PC-3 (cell line): Measurements from ENCODE around the gene SHPK. TPM values are rescaled to one million over a fixed set of nuclear protein-coding genes. Genes with fewer than 3 reads are reported as not detected.

Experiments
- ATAC-seq: fragments of 200-7000 bp; cut with Tn5 transposase; 2 replicates; pipeline ENCODE4 v1.9.1; 2020; ENCODE audit warnings: mild to moderate bottlenecking, moderate library complexity
- BruUV-seq: library from RNA; stranded (reverse); fragments of 400-500 nt; replicated peaks from 2 replicates; lab custom pipeline; 2021; lab: Mats Ljungman, UMichigan
- CTCF ChIA-PET: fragments of 300-600 bp; sonication (Branson Sonifier 250); formaldehyde crosslinking; loops from one replicate; lab custom pipeline; 2022; ENCODE audit warnings: antibody characterized with exemption; lab: Charles Lee
- POLR2A ChIA-PET: fragments of 300-600 bp; sonication (Branson Sonifier 250); formaldehyde crosslinking; loops from one replicate; lab custom pipeline; 2022; ENCODE audit warnings: antibody characterized with exemption; ENCODE audit not compliant: unreplicated experiment; lab: Charles Lee
- DNase-seq: peaks from one replicate; pipeline ENCODE4 v3.0.0-alpha.2; 2015
- H2AFZ ChIP-seq: fragments of 300-600 bp; sonication (generic); 2 replicates; pipeline ENCODE4 v1.6.0; 2016; ENCODE audit warnings: antibody characterized with exemption, low read length
- H3F3A ChIP-seq: fragments of 300-600 bp; sonication (generic); one replicate; pipeline ENCODE4 v1.6.0; 2017; ENCODE audit warnings: antibody characterized with exemption, low read length, control low read depth, mild to moderate bottlenecking; ENCODE audit not compliant: unreplicated experiment
- H3K27ac ChIP-seq: fragments of 300-600 bp; sonication (generic); 2 replicates; pipeline ENCODE4 v1.5.1; 2016; ENCODE audit warnings: mild to moderate bottlenecking, low read length
- H3K27me3 ChIP-seq: fragments of 300-600 bp; sonication (generic); 2 replicates; pipeline ENCODE4 v1.6.1; 2016; ENCODE audit warnings: low read length, mixed read lengths
- H3K36me3 ChIP-seq: fragments of 300-600 bp; sonication (generic); 2 replicates; pipeline ENCODE4 v1.6.1; 2016; ENCODE audit warnings: low read depth, mixed run types, low read length, mixed read lengths
- H3K4me1 ChIP-seq: fragments of 300-600 bp; sonication (generic); 2 replicates; pipeline ENCODE4 v1.5.1; 2016; ENCODE audit warnings: low read length; ENCODE audit not compliant: insufficient read depth
- H3K4me2 ChIP-seq: fragments of 300-600 bp; sonication (generic); 2 replicates; pipeline ENCODE4 v1.6.0; 2016; ENCODE audit warnings: low read length
- H3K4me3 ChIP-seq: fragments of 300-600 bp; sonication (generic); 2 replicates; pipeline ENCODE4 v1.5.1; 2016; ENCODE audit warnings: mild to moderate bottlenecking, low read length, mixed read lengths
- H3K79me2 ChIP-seq: fragments of 300-600 bp; sonication (generic); 2 replicates; pipeline ENCODE4 v1.6.1; 2017; ENCODE audit warnings: low read length, mixed read lengths
- H3K9ac ChIP-seq: fragments of 300-600 bp; sonication (generic); 2 replicates; pipeline ENCODE4 v1.6.0; 2016; ENCODE audit warnings: mild to moderate bottlenecking, low read length
- H3K9me2 ChIP-seq: fragments of 300-600 bp; sonication (generic); replicated peaks from 2 replicates; pipeline ENCODE4 v1.6.1; 2016; ENCODE audit warnings: mixed run types, low read length, mixed read lengths
- H3K9me3 ChIP-seq: fragments of 300-600 bp; sonication (generic); 2 replicates; pipeline ENCODE4 v1.6.1; 2016; ENCODE audit warnings: low read length, mixed read lengths
- H4K20me1 ChIP-seq: fragments of 300-600 bp; sonication (generic); 2 replicates; pipeline ENCODE4 v1.6.1; 2016; ENCODE audit warnings: low read length, mixed read lengths
- EZH2 ChIP-seq: fragments of 300-600 bp; sonication (generic); IDR thresholded peaks from one replicate; pipeline ENCODE4 v1.6.1; 2017; ENCODE audit warnings: antibody characterized with exemption, mild to moderate bottlenecking, low read length; ENCODE audit not compliant: unreplicated experiment
- EZH2phosphoT487 ChIP-seq: fragments of 300-600 bp; sonication (generic); IDR thresholded peaks from 2 replicates; pipeline ENCODE4 v1.6.1; 2018; ENCODE audit warnings: mild to moderate bottlenecking, antibody characterized with exemption, low read length, borderline replicate concordance
- intact Hi-C: fragments of 100-400 bp; cut with micrococcal nuclease; formaldehyde crosslinking; loops from 2 replicates; pipeline ENCODE4 v1.9.0; 2023
- total RNA-seq: library from RNA; depleted of rRNA; stranded (reverse); fragments of >200 nt; gene quantifications from 2 replicates; pipeline ENCODE4 v1.2.3, GENCODE V29; 2014
- TF ChIP-seq, protein P1 (sequence below): fragments of 300-600 bp; sonication (generic); conservative IDR thresholded peaks from 2 replicates; pipeline ENCODE4 v1.5.1; 2017; ENCODE audit warnings: antibody characterized with exemption, low read depth, mild to moderate bottlenecking, low read length

The SHPK gene
- total RNA-seq, 1 experiment from 2014 or later, result 22.4 TPM

DNA sequence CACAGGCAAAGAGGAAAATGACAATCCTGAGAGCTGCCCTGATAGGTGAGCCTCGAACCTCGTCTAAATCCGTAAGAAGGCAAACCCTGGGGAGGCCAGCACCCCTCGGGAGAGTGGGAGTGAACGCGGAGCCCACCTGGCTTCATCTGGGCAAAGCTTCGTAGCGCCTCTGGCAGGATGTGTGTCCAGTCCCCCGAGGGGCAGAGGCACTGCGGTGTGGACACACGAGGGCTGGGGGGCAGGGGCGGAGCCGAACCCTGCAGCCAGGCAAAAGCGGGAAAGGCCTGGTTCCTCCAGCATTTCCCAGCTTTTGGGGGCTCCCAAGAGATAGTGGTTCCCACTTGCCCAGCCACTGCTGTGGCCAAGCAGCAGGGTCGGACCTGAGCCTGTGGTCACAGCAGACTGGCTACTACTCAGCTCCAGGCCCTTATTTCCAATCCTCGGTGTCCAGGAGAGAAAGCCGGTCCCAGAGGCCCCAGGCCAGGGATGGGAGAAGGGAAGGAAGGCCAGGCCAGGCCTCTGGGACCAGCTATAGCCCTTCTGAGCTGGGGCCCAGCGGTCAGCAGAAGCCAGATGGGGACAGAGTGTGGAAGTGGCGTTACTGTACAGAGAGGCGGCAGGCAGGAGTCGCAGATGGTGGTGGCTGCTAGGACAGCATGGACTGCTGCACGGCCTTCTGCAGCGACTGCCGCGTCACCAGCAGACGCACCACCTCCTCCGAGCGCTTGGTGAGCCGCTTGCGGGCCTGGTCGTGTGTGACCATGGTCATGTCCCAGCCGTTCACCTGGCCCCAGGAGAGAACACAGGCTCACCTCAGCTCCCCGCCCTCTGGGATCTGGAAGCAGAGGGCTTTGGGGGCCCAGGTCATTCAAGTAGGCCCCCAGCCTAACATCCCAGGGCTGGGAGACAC, 27.3 kb upstream of the SHPK start:
- ATAC-seq, result no peak
- H3K9ac ChIP-seq, result no peak overlapping the region
- CTCF ChIA-PET, result no interaction called here

DNA sequence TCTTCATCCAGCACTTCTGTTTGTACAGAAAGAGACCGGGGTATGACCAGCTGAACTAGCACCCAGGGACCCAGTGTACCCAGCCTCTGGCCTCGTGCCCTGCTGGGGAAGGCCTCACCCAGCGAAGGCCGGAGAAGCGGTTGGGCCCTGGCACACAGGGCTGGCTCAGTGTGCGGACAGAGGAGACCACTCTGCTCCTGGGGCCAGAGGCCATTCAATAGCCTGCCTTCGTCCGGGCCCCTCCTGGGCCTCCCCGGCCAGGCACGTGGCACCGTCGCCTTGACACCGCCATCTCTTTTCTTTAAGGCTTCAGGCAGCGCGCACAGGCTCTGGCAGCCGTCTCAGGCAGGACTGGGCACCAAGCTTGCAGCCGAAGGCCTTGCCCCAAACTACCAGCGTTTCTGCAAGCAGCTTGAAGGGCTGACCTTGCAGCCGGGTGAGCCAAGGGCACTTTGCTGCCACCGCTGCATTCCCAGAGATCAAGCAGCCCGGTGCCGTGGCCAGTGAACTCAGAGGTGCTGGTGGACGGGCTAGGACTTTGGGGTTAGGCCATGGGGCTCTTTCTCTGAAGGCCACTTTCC, 24.4 kb upstream of the SHPK start:
- H3K4me1 ChIP-seq, result peaks cover 9% of the 10 kb centered on the region
- H3K27ac ChIP-seq, result no peak overlapping the region
- intact Hi-C loops, result no loop called here
- H3K4me2 ChIP-seq, result no peak overlapping the region
- H3K9me2 ChIP-seq, result no peaks in the 10 kb centered on the region
- no peaks in the 10 kb centered on the region for H3K36me3 ChIP-seq
- ChIA-PET CTCF (no interaction called here), POLR2A (interaction anchor here (0.7 kb wide), 1 partner anchor 7 kb away, joined by 3 read pairs; no protein-coding TSS in a partner anchor)
- H3F3A ChIP-seq, result no peaks in the 10 kb centered on the region
- no peaks in the 10 kb centered on the region for H3K79me2 ChIP-seq
- H2AFZ ChIP-seq, result no peak overlapping the region
- no peak overlapping the region for H3K4me3 ChIP-seq
- TF ChIP-seq EZH2phosphoT487 (no peak), EZH2 (no peak)
- TF ChIP-seq, protein P1, sequence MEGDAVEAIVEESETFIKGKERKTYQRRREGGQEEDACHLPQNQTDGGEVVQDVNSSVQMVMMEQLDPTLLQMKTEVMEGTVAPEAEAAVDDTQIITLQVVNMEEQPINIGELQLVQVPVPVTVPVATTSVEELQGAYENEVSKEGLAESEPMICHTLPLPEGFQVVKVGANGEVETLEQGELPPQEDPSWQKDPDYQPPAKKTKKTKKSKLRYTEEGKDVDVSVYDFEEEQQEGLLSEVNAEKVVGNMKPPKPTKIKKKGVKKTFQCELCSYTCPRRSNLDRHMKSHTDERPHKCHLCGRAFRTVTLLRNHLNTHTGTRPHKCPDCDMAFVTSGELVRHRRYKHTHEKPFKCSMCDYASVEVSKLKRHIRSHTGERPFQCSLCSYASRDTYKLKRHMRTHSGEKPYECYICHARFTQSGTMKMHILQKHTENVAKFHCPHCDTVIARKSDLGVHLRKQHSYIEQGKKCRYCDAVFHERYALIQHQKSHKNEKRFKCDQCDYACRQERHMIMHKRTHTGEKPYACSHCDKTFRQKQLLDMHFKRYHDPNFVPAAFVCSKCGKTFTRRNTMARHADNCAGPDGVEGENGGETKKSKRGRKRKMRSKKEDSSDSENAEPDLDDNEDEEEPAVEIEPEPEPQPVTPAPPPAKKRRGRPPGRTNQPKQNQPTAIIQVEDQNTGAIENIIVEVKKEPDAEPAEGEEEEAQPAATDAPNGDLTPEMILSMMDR, result no peak
- H3K27me3 ChIP-seq, result no peaks in the 10 kb centered on the region
- H3K9me3 ChIP-seq, result no peaks in the 10 kb centered on the region
- no TSS peak for BruUV-seq
- no peak for DNase-seq
- H3K9ac ChIP-seq, result no peak overlapping the region
- 0 out of 2 replicates have a peak, but pooled peaks have one; percentile 16 for ATAC-seq
- no peaks in the 10 kb centered on the region for H4K20me1 ChIP-seq

More for the DNA sequence above, 27.3 kb upstream of the SHPK start:
- no peaks in the 10 kb centered on the region for H3K9me3 ChIP-seq
- H3K4me2 ChIP-seq, result no peak overlapping the region
- H3K27ac ChIP-seq, result no peak overlapping the region
- peaks cover 13% of the 10 kb centered on the region; the same call in 1 of the 2 replicates for H4K20me1 ChIP-seq
- DNase-seq, result no peak
- H3K4me1 ChIP-seq, result peaks cover 19% of the 10 kb centered on the region
- H3K9me2 ChIP-seq, result no peaks in the 10 kb centered on the region
- peaks cover 24% of the 10 kb centered on the region for H3K79me2 ChIP-seq
- H3F3A ChIP-seq, result no peaks in the 10 kb centered on the region
- no peaks in the 10 kb centered on the region for H3K36me3 ChIP-seq
- BruUV-seq, result no TSS peak
- no peaks in the 10 kb centered on the region for H3K27me3 ChIP-seq
- TF ChIP-seq EZH2phosphoT487 (no peak), EZH2 (no peak)
- TF ChIP-seq, protein P1, result no peak
- POLR2A ChIA-PET, result interaction anchor here (0.6 kb wide), 3 partner anchors 9 to 836 kb away, joined by 3 to 9 read pairs (median 4); no protein-coding TSS in a partner anchor
- intact Hi-C loops, result no loop called here
- H2AFZ ChIP-seq, result no peak overlapping the region
- no peak overlapping the region for H3K4me3 ChIP-seq
